Astrocyte (in vitro differentiated cells and primary cell): ENCODE results near the gene CH25H.

Experiments
- EZH2 ChIP-seq: IDR thresholded peaks from 2 replicates; pipeline ENCODE4 v1.6.1; 2012; ENCODE audit warnings: mild to moderate bottlenecking, low read length, inconsistent platforms; ENCODE audit not compliant: insufficient read depth
- TF ChIP-seq, protein P1 (sequence below): IDR thresholded peaks from 2 replicates; pipeline ENCODE4 v1.5.1; 2011; ENCODE audit warnings: low read depth, mild to moderate bottlenecking, inconsistent platforms, low read length, moderate library complexity; ENCODE audit not compliant: insufficient read depth

- TF ChIP-seq, protein P1, sequence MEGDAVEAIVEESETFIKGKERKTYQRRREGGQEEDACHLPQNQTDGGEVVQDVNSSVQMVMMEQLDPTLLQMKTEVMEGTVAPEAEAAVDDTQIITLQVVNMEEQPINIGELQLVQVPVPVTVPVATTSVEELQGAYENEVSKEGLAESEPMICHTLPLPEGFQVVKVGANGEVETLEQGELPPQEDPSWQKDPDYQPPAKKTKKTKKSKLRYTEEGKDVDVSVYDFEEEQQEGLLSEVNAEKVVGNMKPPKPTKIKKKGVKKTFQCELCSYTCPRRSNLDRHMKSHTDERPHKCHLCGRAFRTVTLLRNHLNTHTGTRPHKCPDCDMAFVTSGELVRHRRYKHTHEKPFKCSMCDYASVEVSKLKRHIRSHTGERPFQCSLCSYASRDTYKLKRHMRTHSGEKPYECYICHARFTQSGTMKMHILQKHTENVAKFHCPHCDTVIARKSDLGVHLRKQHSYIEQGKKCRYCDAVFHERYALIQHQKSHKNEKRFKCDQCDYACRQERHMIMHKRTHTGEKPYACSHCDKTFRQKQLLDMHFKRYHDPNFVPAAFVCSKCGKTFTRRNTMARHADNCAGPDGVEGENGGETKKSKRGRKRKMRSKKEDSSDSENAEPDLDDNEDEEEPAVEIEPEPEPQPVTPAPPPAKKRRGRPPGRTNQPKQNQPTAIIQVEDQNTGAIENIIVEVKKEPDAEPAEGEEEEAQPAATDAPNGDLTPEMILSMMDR = no peak
- TF ChIP-seq EZH2 = no peak
Measured at GRCh38 chr10:89171996-89172395, 35.1 kb downstream of the CH25H start.
